Activated naive CD4-positive, alpha-beta T cell treated with Interleukin-2 at 50 U/mL for 16 hours (primary cell): ENCODE measurements around the gene LGALS9C.
A peak's percentile ranks its signal among the peaks of the same experiment; 100 is the strongest.
"Not testable (repeated sequence)": the region's sequence is repeated elsewhere in the genome, so short reads cannot be mapped to it uniquely, and the experiment has no call there.

Experiments
- DNase-seq: peaks from one replicate; pipeline ENCODE4 v3.0.0-alpha.2; 2020

Gene LGALS9C

GRCh38 chr17:18478977-18479595 lies 2.5 kb downstream of the LGALS9C start:
- DNase-seq, result not testable (repeated sequence)

DNA sequence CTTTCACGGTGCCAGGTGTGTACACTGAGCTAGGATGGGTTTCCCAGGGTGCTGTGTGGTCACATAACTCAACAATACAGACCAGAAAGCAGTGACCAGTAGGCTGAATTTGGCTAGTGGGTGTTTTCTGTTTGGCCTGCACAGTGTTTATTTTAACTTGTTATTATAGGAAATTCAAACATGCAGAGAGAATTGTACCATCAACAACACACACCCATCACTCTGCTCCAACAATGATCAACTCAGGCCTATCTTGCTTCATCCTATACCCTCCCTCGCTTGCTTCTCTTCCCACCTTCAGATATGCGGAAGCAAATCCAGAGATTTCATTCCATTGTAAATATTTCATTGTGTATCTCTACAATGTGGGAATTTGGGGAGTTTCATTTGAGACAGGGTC lies 5.2 kb downstream of the LGALS9C start:
- DNase-seq, result not testable (repeated sequence)

- DNase-seq, result not testable (repeated sequence)
These were observed 9.4 kb downstream of the LGALS9C start for GRCh38 chr17:18485936-18486464.

- DNase-seq, result not testable (repeated sequence)
These were observed 11.0 kb downstream of the LGALS9C start for GRCh38 chr17:18487633-18488032.

- DNase-seq, result not testable (repeated sequence)
These were observed 12.0 kb downstream of the LGALS9C start for GRCh38 chr17:18488622-18489021.

- DNase-seq, result not testable (repeated sequence)
These were observed 13.4 kb downstream of the LGALS9C start for GRCh38 chr17:18490016-18490415.

GRCh38 chr17:18492712-18493480 lies 16.3 kb downstream of the LGALS9C start:
- peak; percentile 37 for DNase-seq

GRCh38 chr17:18494250-18494768 lies 17.7 kb downstream of the LGALS9C start:
- not testable (repeated sequence) for DNase-seq

GRCh38 chr17:18497044-18497443 lies 20.5 kb downstream of the LGALS9C start:
- DNase-seq, result not testable (repeated sequence)

DNA sequence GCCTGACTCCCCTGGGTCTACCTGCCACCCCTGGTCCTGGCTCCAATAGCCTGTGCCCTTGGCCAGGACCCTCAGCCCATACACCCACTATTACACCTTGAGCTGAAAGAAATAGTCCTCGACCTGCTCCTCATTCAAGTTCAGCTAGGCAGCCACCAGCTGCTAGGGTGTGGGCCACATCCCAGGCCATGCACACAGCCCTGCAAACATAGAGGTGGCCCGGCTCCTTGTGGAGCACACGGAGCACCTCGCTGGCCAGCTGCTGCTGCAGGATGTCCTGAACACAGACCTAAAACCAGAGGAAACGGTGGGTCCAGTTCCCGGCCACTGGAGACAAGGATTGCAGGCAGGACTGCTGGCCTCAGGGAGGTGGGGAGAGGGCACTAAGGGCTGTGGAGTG lies 22.5 kb downstream of the LGALS9C start:
- not testable (repeated sequence) for DNase-seq

DNA sequence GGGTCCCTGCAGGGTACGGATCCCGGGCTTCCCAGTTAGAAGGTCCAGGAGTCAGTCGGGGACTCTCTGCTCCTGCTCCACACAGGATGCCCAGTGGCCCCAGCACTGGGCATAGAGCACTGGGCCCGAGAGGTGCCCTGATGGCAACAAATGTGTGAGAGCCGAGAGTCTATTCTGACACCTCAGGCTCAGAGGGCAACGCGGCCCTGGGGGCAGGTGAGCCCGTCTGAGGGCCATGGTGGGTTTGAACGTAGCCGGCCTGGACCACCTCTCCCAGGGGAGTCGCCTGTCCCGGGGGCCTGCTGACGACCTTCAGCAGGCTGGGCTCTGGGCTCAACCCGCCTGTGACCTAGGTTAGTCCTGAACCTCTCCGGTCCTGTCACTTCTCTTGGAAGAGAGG lies 23.2 kb downstream of the LGALS9C start:
- not testable (repeated sequence) for DNase-seq

GRCh38 chr17:18500281-18500680 lies 23.7 kb downstream of the LGALS9C start:
- not testable (repeated sequence) for DNase-seq

DNA sequence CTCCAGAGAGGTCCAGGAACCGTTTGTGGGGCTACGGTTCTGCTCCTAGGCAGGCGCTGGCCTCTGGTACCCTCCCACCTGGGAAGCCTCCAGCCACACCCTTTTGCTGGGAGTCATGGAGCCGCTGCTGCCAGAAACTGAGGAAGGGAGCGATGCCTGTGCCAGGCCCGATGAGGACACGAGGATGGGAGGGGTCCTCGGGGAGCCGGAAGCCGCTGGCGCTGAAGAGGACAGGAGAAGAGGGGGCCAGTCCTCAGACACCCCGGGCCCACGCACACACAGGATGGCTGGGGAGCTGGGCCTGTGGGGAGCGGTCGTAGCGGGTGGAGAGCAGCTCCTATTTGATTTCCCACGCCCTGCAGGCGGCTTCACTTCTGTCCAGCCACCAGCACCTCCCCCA lies 24.2 kb downstream of the LGALS9C start:
- not testable (repeated sequence) for DNase-seq

- DNase-seq, result not testable (repeated sequence)
These were observed 26.6 kb downstream of the LGALS9C start for GRCh38 chr17:18503221-18503620.

GRCh38 chr17:18507729-18508128 lies 31.1 kb downstream of the LGALS9C start:
- DNase-seq, result not testable (repeated sequence)

DNA sequence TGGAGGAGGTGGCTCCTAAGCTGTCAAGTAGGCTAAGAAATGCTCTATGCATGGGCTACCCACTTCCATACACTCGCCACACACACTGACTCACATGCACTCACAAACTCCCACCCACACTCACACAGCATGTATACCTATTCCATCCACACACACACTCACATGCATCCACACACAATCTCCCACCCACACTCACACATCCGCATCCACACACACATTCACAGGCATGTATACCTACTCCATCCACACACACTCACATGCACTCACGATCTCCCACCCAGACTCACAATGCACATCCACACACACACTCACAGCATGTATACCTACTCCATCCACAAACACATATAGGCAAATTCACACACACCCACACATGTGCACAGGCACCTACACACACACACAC lies 32.1 kb downstream of the LGALS9C start:
- DNase-seq, result not testable (repeated sequence)

DNA sequence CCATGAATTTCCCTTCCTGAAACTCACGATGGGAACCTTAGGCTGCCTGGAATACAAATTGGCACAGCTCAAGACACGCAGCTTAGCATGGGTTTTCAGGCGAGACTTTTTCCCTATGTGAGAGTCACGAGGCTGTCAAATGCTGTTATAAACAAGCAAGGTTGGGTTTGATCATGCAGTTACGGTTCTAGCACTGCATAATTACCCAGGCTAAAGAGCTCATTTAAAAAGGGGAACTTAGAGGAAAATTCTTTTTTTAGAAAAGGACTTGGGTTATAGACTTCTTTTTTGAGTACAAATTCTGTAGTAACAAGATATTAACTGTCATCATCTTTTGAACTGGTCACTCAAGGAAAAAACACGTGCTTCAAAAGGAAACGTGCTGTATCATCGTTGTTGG lies 44.5 kb downstream of the LGALS9C start:
- not testable (repeated sequence) for DNase-seq

DNA sequence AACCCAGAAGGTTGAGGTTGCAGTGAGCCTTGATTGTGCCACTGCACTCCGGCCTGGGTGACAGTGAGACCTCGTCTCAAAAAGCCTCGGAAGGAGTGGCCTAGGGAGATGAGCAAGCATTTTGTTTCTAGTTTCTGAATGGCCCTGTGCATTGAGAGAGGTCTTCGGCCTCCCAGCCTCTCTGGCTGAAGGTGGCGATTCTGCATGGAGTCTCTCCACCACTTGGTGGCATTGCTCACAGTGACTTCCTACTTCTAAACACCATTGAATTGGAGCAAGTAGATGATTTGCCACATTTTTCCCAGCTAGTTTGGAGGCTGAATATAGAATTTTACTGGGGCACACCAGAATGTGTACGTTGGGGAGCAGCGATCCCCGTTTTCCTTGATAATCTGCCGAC lies 48.4 kb downstream of the LGALS9C start:
- not testable (repeated sequence) for DNase-seq

DNA sequence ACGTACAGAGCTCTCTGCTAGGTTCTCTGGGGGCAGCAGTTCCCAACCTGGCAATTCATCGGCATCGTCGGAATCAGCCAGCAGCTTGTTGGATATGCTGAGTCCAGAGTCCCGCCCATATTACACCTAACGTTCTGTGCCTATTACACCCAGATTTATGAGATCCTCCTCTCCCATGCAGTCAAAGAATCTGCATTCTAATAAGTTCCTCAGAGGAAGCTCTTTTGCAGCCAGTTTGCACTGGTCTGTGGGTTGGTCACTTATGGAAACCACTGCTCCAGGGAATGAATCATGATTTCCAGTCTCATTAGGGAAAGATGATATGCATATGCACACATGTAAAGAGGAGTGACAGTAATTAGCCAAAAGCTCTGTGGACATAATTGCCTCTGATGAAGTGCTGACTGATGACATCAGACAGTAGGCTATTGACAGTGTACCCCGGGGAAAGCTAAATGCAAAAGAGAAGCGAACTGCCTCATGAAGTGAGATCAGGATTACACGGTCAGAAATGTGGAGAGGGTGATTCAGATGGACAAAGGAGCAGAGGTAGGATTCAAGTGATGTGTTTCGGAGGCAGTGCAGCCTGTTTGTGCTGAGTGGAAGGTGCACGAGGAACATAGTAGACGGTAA lies 49.7 kb downstream of the LGALS9C start:
- DNase-seq, result not testable (repeated sequence)

DNA sequence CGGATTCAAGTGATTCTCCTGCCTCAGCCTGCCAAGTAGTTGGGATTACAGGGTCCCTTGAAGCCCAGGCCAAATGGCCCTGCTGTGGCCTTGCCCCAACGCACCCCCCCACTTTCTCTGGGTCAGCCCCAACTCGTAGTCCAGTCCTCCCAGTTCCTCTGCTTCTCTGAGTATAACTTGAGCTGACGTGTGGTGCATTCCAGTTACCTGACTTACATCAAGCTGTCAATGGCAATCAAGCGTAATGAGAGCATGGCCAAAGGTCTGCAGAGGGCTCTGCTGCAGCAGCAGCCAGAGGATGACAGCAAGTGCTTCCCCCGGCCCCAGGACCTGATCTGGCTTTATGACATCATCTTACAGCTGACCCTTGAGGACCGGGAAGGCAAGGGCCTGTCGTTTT lies 50.8 kb downstream of the LGALS9C start:
- DNase-seq, result not testable (repeated sequence)

DNA sequence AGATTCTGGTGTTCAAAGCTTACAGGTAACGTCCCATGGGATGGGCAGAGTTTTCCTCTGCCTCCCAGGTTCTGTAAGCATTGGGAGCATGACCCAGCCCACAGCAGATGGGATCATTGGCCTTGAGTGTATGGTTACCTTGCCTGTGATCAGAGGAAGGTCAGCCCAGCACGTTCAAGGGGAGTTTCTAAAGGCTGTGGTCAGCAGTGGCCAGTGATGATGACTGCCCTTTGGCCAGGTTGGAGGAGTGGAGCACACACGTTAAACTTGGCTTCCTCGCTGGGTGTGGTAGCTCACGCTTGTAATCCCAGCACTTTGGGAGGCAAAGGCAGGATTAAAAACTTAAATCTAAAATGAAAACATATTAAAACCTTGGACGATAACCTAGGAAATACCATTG lies 51.8 kb downstream of the LGALS9C start:
- not testable (repeated sequence) for DNase-seq

- DNase-seq, result not testable (repeated sequence)
These were observed 52.4 kb downstream of the LGALS9C start for GRCh38 chr17:18528899-18529500.

GRCh38 chr17:18530405-18530804 lies 53.8 kb downstream of the LGALS9C start:
- DNase-seq, result not testable (repeated sequence)
